Body of pancreas (tissue), 4 donors: ENCODE data around the gene FBLN1. TPM values are rescaled to one million over a fixed set of nuclear protein-coding genes. Genes with fewer than 3 reads are reported as not detected.

Experiments used
- ATAC-seq: fragments of 150-250 bp; one replicate; pipeline ENCODE4 v1.9.1; 2016
- DNase-seq, 4 donors: peaks; one replicate each; pipeline ENCODE4 v3.0.0-alpha.2; 2019
- H3K27ac ChIP-seq, 4 donors: fragments of 200-600 bp; sonication (generic); 1 replicate in 3 of 4; 2 replicates in 1 of 4; pipeline versions ENCODE4 v1.5.1 to v1.6.1; 2016 to 2019; ENCODE audit warnings: mild to moderate bottlenecking in 1 of 4, mixed read lengths in 1 of 4, moderate library complexity in 1 of 4
- H3K27me3 ChIP-seq, 2 donors: fragments of 200-600 bp; sonication (generic); one replicate each; pipeline ENCODE4 v1.6.0; 2016; ENCODE audit warnings: mild to moderate bottlenecking in 1 of 2
- H3K36me3 ChIP-seq, 2 donors: fragments of 200-600 bp; sonication (generic); replicated peaks in 1 of 2; 2 replicates each; pipeline ENCODE4 v1.5.1; 2016; ENCODE audit warnings: low read depth in 2 of 2; ENCODE audit not compliant: insufficient read depth in 1 of 2
- H3K4me1 ChIP-seq: fragments of 200-600 bp; sonication (generic); one replicate; pipeline ENCODE4 v1.6.0; 2016
- H3K4me3 ChIP-seq, 2 donors: fragments of 200-600 bp; sonication (generic); 1 replicate in 1 of 2; 2 replicates in 1 of 2; pipeline ENCODE4 v1.5.1; 2016 to 2019
- H3K9me3 ChIP-seq, 3 donors: fragments of 200-600 bp; sonication (generic); 1 replicate in 2 of 3; 2 replicates in 1 of 3; pipeline ENCODE4 v1.5.1; 2016
- CTCF ChIP-seq, 7 experiments: fragments of 450-650 bp in 4 of 7; fragments of 200-600 bp in 3 of 7; sonication (generic) in 3 of 7; IDR thresholded peaks; one replicate each; pipeline ENCODE4 v1.5.1; 2016 to 2019; ENCODE audit warnings: antibody characterized with exemption in 7 of 7
- POLR2A ChIP-seq, 3 donors: fragments of 450-650 bp; IDR thresholded peaks; one replicate each; pipeline ENCODE4 v1.6.1; 2016; ENCODE audit warnings: antibody characterized with exemption in 3 of 3, mild to moderate bottlenecking in 2 of 3
- WGBS, 2 donors: methylation state at CpG; one replicate each; pipeline ENCODE4 v1.1.5; 2017; 5-methylcytosine and 5-hydroxymethylcytosine counted together
- intact Hi-C: fragments of 100-400 bp; cut with DNase I; formaldehyde crosslinking; loops from one replicate; pipeline ENCODE4 v1.15.1; 2023
- total RNA-seq, 2 donors: library from RNA; depleted of rRNA; stranded (reverse); fragments of >200 nt; gene quantifications; one replicate each; pipeline ENCODE4 v1.1.0, GENCODE V29; 2016

Gene FBLN1
- total RNA-seq, 2 donors from 2014 or later: 97.0 to 119 TPM

DNA sequence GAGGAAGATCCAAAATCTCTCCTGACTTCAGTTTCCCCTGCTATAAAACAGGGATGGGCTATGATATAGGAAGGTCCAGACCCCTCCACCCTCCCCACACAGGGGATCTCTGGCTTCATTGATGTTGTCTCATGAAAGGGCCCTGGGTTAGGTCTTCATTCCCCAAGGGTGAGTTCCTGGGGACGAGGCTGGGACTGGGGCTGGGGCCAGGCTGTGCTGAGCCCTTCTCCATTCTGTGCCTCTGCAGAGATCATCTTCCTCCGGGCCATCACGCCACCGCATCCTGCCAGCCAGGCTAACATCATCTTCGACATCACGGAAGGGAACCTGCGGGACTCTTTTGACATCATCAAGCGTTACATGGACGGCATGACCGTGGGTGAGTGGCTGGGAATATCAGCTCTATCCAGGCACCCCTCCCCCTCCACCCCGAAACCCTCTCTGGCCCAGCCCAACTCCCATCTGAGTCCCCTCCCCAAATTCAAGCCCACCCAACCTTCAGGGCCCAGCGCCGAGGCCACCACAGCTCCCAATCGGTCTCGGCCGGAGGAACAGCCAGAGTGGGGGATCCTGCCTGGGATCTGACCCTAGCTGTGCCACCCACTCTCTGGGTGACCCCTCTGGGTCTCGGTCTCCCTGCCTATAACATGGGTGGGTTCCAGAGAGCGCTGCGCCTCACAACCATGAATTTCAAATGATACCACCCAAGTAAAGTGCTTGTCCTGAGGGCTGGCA is 74.2 kb downstream of the FBLN1 start:
- no peaks in the 10 kb centered on the region for H3K27me3 ChIP-seq
- H3K9me3 ChIP-seq: no peaks in the 10 kb centered on the region
- no peak overlapping the region for H3K4me3 ChIP-seq
- intact Hi-C loops: no loop called here
- DNase-seq (no peak), ATAC-seq (no peak)
- no peak overlapping the region for H3K27ac ChIP-seq
- H3K4me1 ChIP-seq: no peaks in the 10 kb centered on the region
- 57 to 76% methylated on average over 13 to 19 of the region's 19 CpGs for WGBS, 2 donors
- H3K36me3 ChIP-seq: no peaks in the 10 kb centered on the region
- no peak for TF ChIP-seq CTCF (IDR thresholded peaks at IDR 0.05)

GRCh38 chr22:45577746-45578523 is 75.3 kb downstream of the FBLN1 start:
- H3K27me3 ChIP-seq: no peaks in the 10 kb centered on the region
- ATAC-seq: peak; percentile 80
- no peaks in the 10 kb centered on the region for H3K9me3 ChIP-seq
- no peak overlapping the region for H3K4me3 ChIP-seq
- intact Hi-C loops: no loop called here
- TF ChIP-seq POLR2A (IDR thresholded peaks at IDR 0.05) (no peak), CTCF (IDR thresholded peaks at IDR 0.05) (peak; percentile 80 to 89 (median 84))
- 18 to 47% methylated on average over 15 to 27 of the region's 27 CpGs for WGBS, 2 donors
- DNase-seq: peak; percentile 79 to 84 (median 83)
- H3K27ac ChIP-seq: no peak overlapping the region
- H3K36me3 ChIP-seq: no peaks in the 10 kb centered on the region
- H3K4me1 ChIP-seq: no peaks in the 10 kb centered on the region

GRCh38 chr22:45578524-45579147 is 76.0 kb downstream of the FBLN1 start:
- no peaks in the 10 kb centered on the region for H3K27me3 ChIP-seq
- H3K4me1 ChIP-seq: no peaks in the 10 kb centered on the region
- TF ChIP-seq POLR2A (IDR thresholded peaks at IDR 0.05) (no peak), CTCF (IDR thresholded peaks at IDR 0.05) (no peak)
- intact Hi-C loops: no loop called here
- no peak for DNase-seq
- ATAC-seq: no peak
- no peaks in the 10 kb centered on the region for H3K36me3 ChIP-seq
- H3K27ac ChIP-seq: no peak overlapping the region
- H3K9me3 ChIP-seq: no peaks in the 10 kb centered on the region
- no peak overlapping the region for H3K4me3 ChIP-seq
- 73 to 76% methylated on average over 7 of the region's 7 CpGs for WGBS, 2 donors

DNA sequence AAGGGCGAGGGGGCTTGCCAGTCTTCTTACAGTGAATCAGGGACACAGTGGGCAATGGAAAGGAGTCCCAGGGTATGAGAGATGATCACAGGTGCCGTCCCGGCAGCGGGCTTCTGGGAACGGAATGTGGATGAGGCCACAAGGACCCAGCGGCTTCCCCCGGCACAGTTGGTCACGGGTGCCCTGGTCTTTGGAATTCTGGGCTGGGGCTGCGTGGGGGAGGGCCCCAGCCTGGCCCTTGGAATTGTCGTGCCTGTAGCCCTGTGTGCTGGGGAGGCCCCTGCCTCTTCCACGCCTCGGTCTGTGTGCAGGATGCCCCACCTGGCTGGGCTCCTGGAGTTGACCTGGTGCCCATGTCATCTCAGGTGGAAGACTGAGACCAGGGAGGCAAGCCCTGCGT is 76.6 kb downstream of the FBLN1 start:
- intact Hi-C loops: no loop called here
- ATAC-seq (no peak), DNase-seq (no peak)
- Histone ChIP-seq H3K36me3 (no peaks in the 10 kb centered on the region), H3K4me1 (no peaks in the 10 kb centered on the region), H3K4me3 (no peak overlapping the region), H3K27me3 (no peaks in the 10 kb centered on the region), H3K9me3 (no peaks in the 10 kb centered on the region), H3K27ac (no peak overlapping the region)
- 60 to 66% methylated on average over 11 to 13 of the region's 13 CpGs for WGBS, 2 donors
- TF ChIP-seq CTCF (IDR thresholded peaks at IDR 0.05) (no peak), POLR2A (IDR thresholded peaks at IDR 0.05) (no peak)
